Measurements from ENCODE around the gene BICDL2.
A peak's percentile ranks its signal among the peaks of the same experiment; 100 is the strongest.

BICDL2 gene

DNA sequence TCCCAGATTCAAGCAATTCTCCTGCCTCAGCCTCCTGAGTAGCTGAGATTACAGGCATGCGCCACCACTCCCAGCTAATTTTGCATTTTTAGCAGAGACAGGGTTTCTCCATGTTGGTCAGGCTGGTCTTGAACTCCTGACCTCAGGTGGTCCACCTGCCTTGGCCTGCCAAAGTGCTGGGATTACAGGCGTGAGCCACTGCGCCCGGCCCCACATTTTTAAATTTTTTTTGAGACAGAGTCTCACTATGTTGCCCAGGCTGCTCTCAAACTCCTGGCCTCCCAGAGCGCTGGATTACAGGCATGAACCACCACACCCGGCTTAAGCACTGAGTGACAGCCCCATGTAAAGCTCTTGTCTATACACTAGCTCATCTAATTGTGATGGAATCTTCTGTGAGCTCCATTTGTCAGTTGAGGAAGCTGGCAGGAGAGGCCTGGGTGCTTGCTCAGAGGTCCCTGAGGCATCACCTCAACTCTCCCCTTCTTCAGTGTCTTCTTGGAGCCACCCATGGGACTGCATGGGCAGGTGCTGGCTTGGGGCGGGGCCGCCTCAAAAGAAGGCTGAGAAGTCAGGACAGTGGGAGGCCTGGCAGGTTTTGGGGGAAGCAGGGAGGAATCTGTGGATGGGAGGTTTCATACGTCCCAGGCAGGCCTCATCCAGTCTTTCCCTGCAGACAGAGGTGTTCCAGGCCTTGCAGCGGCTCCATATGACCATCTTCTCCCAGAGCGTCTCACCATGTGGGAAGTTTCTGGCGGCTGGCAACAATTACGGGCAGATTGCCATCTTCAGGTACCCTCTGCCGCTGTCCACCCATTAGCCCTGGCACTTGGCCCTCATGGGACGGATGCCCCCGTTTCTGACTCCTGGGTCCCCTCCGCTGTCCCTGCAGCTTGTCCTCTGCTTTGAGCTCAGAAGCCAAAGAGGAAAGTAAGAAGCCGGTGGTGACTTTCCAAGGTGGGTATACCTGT lies 11.4 kb downstream of the BICDL2 start:
- DNase-seq (ENCODE audit: low read depth, low spot score): no peak

DNA sequence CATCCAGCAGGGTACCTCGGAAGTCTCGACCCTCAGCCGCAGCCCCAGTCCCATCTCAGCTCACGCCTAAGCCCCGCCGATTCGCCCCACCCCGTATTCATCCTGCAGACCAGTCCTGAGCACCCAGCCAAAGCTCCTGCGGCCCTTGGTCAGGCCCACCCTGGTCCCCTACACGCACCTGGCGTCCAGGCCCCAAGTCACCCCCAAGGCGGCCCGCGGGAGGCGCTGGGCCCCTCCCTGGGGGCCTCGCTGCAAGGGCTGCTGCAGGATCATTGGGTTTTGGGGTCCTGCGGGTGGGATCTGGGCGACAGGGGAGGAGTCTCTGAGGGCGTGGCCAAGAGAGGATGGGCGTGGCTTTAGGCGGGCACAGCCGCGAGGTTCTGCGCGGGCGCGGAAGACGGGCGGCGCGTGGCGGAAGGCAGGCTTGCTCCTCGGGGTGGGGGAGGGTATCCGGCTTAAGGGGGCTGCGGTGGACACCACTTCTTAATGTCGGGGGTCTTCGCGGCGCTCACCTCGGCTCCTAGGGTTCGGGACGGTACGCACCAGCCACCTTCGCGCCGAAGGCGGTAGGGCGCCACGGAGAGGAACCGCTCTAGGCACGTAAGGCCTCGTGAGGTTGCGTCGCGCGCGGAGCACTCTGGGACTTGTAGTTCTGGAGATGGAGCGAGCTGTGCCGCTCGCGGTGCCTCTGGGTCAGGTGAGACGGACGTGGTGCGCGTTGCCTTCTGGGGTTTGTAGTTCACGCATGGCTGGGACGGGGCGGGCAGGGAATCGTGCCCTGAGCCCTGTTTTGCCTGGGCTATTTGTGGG lies 12.9 kb downstream of the BICDL2 start, which contains the start of the genes HCFC1R1 and THOC6:
HCFC1R1 (minus strand) TSS at position 274 of the 810 bp plus-strand sequence; CDS start at position 273, 1 bp downstream.
THOC6 (plus strand) TSS at position 367 of the 810 bp plus-strand sequence; CDS start at position 659, 292 bp downstream.
- DNase-seq (ENCODE audit: low read depth, low spot score): peak; percentile 85

DNA sequence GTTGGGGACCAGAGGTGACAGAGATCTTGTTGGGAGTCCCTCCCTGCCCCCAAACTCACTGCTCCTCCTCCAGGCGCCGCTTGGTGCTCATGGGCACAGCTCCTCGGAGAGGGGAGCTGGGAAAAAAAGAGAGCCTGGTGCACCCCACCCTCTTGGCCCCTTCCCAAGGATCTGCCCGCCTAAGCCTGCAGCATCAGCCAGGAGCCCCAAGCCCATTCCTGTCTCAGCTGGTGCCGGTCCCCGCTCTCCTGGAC lies 13.4 kb downstream of the BICDL2 start:
- DNase-seq (ENCODE audit: low read depth, low spot score): no peak

DNA sequence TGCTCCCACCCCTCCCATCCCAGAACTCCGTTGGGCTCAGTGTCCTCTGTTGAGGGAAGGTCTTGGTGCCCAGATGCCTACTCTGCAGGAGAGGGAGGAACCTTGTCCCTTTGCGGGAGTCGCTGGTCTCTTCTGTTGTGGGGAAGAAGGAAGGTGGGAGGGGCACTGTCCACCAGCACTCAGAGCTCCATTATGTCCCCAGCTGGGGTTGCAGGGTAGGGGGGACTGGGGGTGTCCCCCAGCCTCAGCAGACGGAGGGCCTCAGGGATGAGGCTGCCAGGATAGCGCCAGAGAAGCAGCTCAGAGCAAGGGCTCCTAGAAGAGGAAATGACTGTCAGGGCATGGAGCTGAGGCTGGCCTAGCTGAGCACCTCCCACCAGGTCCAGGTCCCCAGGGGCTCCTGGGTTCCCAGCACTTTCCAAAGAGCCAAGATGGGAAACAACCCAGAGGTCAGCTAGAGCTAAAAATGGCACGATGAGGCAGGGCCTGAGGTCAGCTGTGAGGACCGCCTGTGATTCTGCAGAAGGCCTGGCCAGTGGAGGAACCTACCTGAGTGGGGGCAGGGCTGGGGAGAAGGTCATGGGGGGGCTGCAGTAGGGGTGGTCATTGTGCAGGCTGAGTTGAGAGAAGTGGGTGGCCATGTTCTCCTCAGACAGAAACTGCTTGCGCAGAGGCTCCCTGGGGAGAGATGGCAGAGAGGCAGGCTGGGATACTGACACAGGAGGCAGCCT lies 13.9 kb downstream of the BICDL2 start:
- no peak for DNase-seq (ENCODE audit: low read depth, low spot score)

DNA sequence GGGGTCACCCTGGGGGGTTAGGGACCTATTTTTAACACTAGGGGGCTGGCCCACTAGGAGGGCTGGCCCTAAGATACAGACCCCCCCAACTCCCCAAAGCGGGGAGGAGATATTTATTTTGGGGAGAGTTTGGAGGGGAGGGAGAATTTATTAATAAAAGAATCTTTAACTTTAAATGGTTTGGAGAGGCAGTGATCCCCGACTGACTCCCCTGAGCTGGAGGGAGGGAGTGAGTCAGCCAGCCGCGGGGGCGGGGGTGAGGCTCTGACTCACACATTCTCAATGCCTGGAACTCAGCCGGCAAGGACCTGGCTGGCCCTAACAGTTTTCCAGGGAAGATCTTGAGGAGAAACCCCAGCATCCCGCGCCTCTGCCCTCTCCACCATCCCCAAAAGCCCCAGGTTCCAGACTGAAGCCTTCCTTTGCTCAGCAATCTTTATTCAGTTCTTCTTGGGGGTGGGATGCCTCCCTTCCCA lies 14.5 kb downstream of the BICDL2 start:
- DNase-seq (ENCODE audit: low read depth, low spot score): peak; percentile 78

DNA sequence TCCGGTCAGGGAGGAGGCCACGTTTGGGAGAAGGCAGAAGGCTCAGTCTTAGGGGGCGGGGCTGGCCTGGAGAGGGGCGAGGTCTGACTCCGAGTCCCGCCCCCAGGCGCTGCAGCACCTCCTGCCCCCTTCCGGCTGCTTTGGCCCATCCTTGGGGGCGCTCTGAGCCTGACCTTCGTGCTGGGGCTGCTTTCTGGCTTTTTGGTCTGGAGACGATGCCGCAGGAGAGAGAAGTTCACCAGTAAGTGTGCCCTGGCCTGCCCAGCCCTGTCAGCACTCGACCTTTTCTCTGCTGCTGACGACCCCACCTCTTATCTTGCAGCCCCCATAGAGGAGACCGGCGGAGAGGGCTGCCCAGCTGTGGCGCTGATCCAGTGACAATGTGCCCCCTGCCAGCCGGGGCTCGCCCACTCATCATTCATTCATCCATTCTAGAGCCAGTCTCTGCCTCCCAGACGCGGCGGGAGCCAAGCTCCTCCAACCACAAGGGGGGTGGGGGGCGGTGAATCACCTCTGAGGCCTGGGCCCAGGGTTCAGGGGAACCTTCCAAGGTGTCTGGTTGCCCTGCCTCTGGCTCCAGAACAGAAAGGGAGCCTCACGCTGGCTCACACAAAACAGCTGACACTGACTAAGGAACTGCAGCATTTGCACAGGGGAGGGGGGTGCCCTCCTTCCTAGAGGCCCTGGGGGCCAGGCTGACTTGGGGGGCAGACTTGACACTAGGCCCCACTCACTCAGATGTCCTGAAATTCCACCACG lies 15.1 kb downstream of the BICDL2 start:
- peak; percentile 58 for DNase-seq (ENCODE audit: low read depth, low spot score)

DNA sequence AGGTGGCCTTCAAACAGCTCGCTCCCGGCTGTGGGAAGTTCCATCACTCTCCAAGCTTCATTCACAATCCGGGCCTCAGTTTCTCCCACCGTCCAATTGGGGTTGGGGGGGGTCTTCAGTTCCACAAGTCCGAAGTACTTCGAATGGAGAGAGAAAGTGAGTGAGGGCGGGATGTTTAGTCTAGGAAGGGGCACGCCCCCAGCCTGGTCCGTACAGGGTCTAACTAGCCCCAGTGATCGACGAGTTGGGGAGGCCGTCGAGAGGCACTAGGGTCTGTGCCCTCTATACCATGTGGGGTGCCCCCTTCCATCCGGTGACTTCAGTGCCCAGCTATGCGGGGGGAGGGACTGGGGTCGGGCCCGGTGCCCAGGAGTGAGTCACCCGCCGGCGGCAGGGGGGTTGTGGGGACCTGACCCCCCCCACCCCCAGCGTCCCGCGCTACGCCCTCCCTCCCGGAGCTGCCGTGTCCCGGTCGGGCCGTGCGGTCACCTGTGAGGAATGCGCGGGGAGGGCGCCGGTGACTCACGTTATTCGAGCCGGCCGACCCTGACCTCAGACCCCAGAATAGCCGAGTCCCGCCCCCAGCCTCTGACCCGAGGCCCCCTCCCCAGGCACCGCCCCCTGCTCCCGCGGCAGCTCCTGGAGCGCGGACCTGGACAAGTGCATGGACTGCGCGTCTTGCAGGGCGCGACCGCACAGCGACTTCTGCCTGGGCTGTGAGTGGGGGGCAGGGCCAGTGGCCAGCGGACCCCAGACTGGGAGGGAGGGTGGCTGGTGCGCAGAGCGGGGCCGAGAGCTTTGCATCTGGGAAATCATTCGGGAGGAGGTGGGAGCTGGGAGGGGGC lies 15.9 kb downstream of the BICDL2 start:
- no peak for DNase-seq (ENCODE audit: low read depth, low spot score)

DNA sequence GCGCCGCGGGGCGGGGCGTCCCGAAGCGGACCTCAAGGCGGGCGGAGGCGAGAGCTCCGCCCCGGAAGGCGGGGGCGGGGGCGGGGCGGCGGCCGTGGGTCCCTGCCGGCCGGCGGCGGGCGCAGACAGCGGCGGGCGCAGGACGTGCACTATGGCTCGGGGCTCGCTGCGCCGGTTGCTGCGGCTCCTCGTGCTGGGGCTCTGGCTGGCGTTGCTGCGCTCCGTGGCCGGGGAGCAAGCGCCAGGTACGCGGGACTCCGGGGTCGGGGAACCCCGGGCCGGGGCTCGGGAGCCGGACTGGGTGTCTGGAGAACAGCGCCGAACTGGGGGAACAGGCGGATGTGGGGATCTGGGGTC lies 16.5 kb downstream of the BICDL2 start, which contains the start of gene TNFRSF12A:
TNFRSF12A (plus strand) TSS at position 122 of the 357 bp plus-strand sequence; CDS start at position 152, 30 bp downstream.
- no peak for DNase-seq (ENCODE audit: low read depth, low spot score)

DNA sequence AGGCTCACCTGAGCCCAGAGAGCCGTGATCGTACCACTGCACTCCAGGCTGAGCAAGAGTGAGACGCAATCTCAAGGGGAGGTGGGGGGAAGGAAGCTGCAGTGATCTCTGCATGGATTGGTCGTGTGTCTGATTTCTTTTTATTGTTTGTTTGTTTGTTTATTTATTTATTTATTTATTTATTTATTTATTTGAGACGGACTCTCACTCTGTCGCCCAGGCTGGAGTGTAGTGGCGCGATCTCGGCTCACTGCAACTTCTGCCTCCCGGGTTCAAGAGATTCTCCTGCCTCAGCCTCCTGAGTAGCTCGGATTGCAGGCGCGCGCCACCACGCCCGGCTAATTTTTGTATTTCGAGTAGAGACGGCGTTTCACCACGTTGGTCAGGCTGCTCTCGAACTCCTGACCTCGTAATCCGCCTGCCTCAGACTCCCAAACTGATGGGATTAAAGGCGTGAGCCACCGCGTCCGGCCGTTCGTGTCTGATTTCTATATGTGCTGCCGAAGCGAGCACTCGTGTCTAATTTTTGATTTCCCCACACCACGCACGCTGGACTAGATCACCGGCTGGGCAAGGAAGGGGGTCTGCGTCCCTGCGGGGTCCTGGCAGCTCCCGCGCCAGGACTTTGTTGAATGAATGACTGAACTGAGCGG lies 17.0 kb downstream of the BICDL2 start:
- DNase-seq (ENCODE audit: low read depth, low spot score): no peak

DNA sequence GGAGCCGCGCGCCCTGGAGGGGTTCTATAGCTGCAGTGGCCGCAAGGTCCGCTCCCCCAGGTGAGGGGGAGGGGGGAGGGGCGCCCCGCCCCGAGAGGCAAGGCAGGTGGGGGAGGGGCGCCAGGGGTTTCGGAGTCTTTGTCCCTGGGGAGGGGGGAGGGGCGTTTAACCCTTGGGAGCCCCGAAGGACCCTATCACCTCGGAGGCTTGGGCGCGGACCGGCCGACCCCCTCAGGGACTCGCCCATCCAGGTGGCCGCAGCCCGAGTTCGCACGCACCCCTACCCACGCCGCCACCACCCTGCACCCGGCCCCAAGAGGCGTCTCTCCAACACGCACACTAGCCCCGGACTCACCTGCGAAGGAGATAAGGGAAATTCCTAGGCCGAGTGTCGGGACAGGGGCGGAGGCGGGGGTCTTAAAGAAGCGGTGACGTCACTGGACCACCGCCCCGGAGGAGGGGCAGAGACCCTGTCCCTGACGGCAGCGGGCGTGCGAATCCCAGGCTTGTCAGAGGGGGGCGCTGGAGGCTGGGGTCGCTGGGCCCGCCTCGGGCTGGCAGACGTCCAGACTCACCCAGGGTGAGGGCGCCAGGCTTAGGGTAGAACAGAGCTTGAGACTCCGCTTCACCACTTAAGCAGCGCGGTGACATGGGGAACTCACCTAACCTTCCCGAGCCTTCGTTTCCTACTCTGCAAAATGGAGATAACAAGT lies 18.8 kb downstream of the BICDL2 start, which contains the start of gene CLDN6:
CLDN6 (minus strand) TSS at position 390 of the 713 bp plus-strand sequence. CDS start 2,162 bp downstream, outside the sequence.
- DNase-seq (ENCODE audit: low read depth, low spot score): no peak

DNA sequence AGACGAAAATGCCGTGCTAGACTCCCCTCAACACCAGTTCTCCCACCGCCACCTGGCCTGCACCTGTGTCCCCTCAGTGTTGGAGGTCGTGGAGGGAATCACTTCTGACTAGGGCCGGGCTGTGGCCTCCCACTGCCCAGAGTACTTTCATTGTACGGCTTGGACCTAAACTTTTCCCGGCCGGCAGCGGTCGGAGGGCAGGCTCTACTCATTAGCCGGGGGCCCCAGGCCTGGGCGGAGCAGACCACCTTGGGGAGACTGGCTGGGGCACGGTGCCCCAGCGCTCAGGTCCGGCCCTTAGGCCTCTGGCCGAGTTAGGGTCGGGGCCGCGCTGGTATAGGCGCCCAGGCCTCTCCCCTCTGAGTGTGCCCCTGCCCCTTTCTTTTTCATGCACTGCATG lies 19.4 kb downstream of the BICDL2 start:
- no peak for DNase-seq (ENCODE audit: low read depth, low spot score)

DNA sequence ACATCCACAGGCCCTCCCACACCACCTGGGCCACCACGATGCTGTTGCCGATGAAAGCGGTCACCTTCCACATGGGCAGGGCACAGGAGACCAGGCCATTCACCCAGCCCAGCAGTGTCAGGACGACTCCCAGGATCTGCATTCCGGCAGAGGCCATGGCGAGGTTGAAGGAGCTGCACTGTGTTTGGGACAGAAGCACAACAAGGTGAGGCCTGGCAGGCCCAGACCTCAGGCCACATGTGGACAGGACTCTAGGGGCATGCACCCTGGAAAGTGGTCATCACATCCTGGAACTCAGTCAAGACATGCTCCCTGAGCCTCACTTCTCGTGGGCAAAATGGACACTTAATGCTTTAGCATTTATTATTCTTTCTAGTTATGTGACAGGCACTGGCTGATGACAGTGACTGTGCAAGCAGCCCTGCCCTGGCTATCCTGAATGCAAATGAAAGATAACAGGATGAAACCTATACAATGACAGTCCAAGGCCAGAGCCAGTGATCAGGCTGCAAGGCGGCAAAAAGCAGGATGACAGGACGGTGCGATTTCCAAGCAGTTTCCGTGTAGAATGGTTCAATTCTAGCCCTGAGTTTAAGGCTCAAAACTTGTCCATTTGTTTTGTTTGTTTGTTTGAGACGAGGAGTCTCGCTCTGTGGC lies 20.8 kb downstream of the BICDL2 start:
- no peak for DNase-seq (ENCODE audit: low read depth, low spot score)

DNA sequence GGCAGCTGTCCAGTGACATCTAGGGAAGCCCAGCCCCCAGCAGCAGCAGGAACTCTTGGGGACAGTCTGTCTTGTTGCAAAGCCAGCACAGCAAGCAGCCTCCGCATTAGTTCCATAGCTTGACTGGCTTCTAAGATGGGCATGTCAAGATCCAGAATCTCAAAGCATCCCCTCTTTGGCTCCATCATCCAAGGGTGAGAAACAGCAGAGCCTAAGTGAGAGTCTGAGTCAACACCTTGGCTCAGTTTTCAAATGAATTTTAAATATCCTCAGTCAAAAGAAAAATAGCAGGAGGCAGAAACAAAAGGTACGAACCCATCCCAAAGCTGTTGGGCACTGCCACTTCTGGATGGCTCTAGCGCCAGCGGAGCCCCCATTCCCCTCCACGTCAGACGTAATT lies 21.8 kb downstream of the BICDL2 start:
- no peak for DNase-seq (ENCODE audit: low read depth, low spot score)

DNA sequence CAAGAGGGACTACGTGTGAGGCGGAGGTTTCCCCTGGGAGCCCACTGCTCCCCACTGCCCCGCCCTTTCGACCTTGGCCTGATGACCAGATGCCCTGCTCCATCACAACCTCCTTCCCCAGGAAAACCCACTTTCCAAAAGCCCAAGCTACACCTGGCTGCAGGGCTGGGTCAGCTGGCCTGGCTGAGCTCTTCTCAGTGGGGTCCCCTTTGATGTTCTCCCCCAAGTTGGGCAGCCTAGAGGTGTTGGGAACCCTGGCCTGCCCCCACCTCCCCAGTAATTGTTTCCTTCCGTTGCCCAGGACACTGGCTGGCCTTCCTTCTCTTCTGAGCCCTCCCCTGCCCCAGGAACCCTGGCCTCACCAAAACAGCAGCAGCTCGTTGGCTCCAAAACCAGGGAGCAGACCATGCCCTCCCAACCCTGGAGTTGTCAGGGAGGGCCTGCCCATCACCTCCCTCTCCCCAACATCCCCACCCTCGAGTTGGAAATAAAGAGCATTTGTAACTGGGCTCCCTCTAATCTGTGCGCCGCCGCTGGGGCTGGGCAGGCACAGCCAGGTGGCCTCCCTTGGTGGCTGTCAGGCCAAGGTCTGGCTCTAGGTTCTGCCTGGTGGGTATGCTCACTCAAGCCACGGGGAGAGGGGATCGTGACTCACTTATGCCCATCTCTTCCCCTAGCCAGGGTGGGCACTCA lies 22.6 kb downstream of the BICDL2 start:
- no peak for DNase-seq (ENCODE audit: low read depth, low spot score)

DNA sequence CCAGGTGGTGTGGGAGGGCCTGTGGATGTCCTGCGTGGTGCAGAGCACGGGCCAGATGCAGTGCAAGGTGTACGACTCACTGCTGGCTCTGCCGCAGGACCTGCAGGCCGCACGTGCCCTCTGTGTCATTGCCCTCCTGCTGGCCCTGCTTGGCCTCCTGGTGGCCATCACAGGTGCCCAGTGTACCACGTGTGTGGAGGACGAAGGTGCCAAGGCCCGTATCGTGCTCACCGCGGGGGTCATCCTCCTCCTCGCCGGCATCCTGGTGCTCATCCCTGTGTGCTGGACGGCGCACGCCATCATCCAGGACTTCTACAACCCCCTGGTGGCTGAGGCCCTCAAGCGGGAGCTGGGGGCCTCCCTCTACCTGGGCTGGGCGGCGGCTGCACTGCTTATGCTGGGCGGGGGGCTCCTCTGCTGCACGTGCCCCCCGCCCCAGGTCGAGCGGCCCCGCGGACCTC lies 23.2 kb downstream of the BICDL2 start:
- DNase-seq (ENCODE audit: low read depth, low spot score): no peak

DNA sequence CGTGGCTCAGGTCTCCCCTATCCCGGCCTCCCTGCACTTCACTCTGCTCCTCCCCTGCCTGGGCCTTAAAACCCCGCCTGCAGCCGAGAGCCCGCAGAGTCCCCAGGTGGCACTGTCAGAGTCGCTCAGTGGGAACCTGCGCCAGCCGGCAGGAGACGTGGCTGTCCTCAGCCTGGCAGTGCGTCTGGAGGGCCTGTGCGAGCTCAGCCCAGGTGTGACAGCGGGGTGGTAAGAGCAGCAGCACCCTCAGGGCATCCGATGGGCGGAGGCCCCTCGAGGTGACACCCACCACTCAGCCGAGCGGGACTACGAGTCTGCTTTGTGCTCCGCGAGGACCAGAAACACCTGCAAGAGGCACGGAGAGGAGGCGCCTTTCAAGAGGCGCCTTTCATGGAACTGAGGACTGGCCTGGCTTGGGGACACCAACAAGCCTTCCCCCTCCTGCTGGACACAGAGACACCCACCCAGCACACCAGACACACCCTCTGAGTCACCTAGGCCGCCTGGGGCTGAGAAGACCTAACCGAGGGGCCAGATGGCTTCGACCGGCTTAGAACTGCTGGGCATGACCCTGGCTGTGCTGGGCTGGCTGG lies 23.8 kb downstream of the BICDL2 start, which contains the start of gene CLDN9:
CLDN9 (plus strand) TSS at position 96 of the 593 bp plus-strand sequence; CDS start at position 536, 440 bp downstream.
- no peak for DNase-seq (ENCODE audit: low read depth, low spot score)

DNA sequence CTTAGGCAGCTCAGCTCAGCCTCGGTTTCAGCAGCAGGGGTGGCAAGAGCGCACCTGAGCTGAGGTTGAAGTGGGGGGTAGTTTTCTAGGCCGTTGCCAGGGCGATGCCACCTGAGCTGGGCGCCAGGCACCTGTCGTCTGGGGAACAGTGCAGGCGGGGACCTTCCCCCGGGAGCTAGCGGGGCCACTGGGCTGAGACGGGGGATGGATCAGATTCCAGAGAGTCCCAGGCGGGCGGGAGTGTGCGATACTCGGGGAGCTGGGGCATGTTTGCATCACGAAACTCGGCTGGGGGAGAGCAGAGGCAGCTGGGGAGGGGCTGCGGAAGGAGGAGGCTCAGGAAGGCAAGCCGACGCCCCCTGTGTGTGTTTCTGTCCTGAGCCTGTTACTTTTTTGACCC lies 24.5 kb downstream of the BICDL2 start:
- no peak for DNase-seq (ENCODE audit: low read depth, low spot score)

All from activated naive CD8-positive, alpha-beta T cell treated with anti-CD3 and anti-CD28 coated beads, Interleukin-2, amount 50 U/mL, for 16 hours (primary cell).